Stomach (tissue), 4 donors: ENCODE data around the gene MYZAP.

ENCODE experiments used
- POLR2A ChIP-seq, 4 donors: fragments of 450-650 bp; IDR thresholded peaks; one replicate each; pipeline ENCODE4 v1.6.1; 2016; ENCODE audit warnings: antibody characterized with exemption in 4 of 4, control low read depth in 2 of 4, mild to moderate bottlenecking in 1 of 4, moderate library complexity in 1 of 4
- POLR2AphosphoS5 ChIP-seq, 3 donors: sonication (generic); formaldehyde crosslinking; IDR thresholded peaks; one replicate each; pipeline ENCODE4 v1.6.1; 2016; ENCODE audit warnings: antibody characterized with exemption in 3 of 3
- TF ChIP-seq, protein P1 (sequence below), 7 experiments: fragments of 450-650 bp in 4 of 7; fragments of 200-600 bp in 3 of 7; sonication (generic) in 3 of 7; IDR thresholded peaks; one replicate each; pipeline ENCODE4 v1.5.1; 2016 to 2019; ENCODE audit warnings: antibody characterized with exemption in 7 of 7, control low read depth in 2 of 7, mild to moderate bottlenecking in 1 of 7

- TF ChIP-seq, protein P1, sequence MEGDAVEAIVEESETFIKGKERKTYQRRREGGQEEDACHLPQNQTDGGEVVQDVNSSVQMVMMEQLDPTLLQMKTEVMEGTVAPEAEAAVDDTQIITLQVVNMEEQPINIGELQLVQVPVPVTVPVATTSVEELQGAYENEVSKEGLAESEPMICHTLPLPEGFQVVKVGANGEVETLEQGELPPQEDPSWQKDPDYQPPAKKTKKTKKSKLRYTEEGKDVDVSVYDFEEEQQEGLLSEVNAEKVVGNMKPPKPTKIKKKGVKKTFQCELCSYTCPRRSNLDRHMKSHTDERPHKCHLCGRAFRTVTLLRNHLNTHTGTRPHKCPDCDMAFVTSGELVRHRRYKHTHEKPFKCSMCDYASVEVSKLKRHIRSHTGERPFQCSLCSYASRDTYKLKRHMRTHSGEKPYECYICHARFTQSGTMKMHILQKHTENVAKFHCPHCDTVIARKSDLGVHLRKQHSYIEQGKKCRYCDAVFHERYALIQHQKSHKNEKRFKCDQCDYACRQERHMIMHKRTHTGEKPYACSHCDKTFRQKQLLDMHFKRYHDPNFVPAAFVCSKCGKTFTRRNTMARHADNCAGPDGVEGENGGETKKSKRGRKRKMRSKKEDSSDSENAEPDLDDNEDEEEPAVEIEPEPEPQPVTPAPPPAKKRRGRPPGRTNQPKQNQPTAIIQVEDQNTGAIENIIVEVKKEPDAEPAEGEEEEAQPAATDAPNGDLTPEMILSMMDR (IDR thresholded peaks at IDR 0.05) = peak in 6 of 7 experiments; percentile 29 to 92 (median 86)
- peak in 1 of 3 donors; percentile 62 for TF ChIP-seq POLR2AphosphoS5 (IDR thresholded peaks at IDR 0.05)
- no peak for TF ChIP-seq POLR2A (IDR thresholded peaks at IDR 0.05)
These were observed 31.8 kb upstream of the MYZAP start for GRCh38 chr15:57559875-57560274.
